K562 (cell line): ENCODE results near the gene UROD. TPM values are rescaled to one million over a fixed set of nuclear protein-coding genes. Genes with fewer than 3 reads are reported as not detected.

ENCODE experiments used
- BCOR ChIP-seq: fragments of 450-650 bp; IDR thresholded peaks from 2 replicates; pipeline ENCODE4 v1.6.1; 2016
- BRCA1 ChIP-seq, 2 experiments: fragments of 450-650 bp in 1 of 2; sonication (generic) in 1 of 2; formaldehyde crosslinking in 1 of 2; IDR thresholded peaks; 2 replicates each; pipeline versions ENCODE4 v1.5.0 to v1.6.1; 2017 to 2020; ENCODE audit warnings: mild to moderate bottlenecking in 1 of 2, missing genetic modification reagents in 1 of 2
- CBFA2T2 ChIP-seq: fragments of 450-650 bp; conservative IDR thresholded peaks from 2 replicates; pipeline ENCODE4 v1.6.1; 2017; ENCODE audit warnings: mild to moderate bottlenecking
- CHD2 ChIP-seq: IDR thresholded peaks from 2 replicates; pipeline ENCODE4 v1.6.1; 2011; ENCODE audit warnings: low read depth, low read length
- E2F1 ChIP-seq: sonication (generic); formaldehyde crosslinking; IDR thresholded peaks from 2 replicates; pipeline ENCODE4 v1.8.1; 2023; ENCODE audit warnings: mild to moderate bottlenecking, missing genetic modification reagents, moderate library complexity
- FOXP4 ChIP-seq: sonication (generic); formaldehyde crosslinking; IDR thresholded peaks from 2 replicates; pipeline ENCODE4 v1.8.0; 2022; ENCODE audit warnings: mild to moderate bottlenecking, missing genetic modification reagents, borderline replicate concordance
- GATAD2B ChIP-seq: fragments of 450-650 bp; IDR thresholded peaks from 2 replicates; pipeline ENCODE4 v1.6.1; 2017; ENCODE audit warnings: mild to moderate bottlenecking, borderline replicate concordance
- MTA1 ChIP-seq: fragments of 450-650 bp; IDR thresholded peaks from 2 replicates; pipeline ENCODE4 v1.6.1; 2017; ENCODE audit warnings: borderline replicate concordance
- NEUROD1 ChIP-seq: fragments of 150-350 bp; IDR thresholded peaks from 2 replicates; pipeline ENCODE4 v1.6.1; 2014; ENCODE audit warnings: borderline replicate concordance, low read length, low read depth; ENCODE audit not compliant: partially characterized antibody
- STAG1 ChIP-seq: sonication (generic); formaldehyde crosslinking; IDR thresholded peaks from 2 replicates; pipeline ENCODE4 v1.5.0; 2020; ENCODE audit warnings: missing genetic modification reagents, borderline replicate concordance
- ZNF436 ChIP-seq: fragments of 250-450, 450-650 bp; sonication (Bioruptor Pico); formaldehyde crosslinking; IDR thresholded peaks from 2 replicates; pipeline ENCODE4 v1.7.0; 2020; ENCODE audit warnings: mild to moderate bottlenecking
- ZNF592 ChIP-seq: fragments of 450-650 bp; IDR thresholded peaks from 2 replicates; pipeline ENCODE4 v1.6.1; 2017; ENCODE audit warnings: antibody characterized with exemption, mild to moderate bottlenecking
- polyA plus RNA-seq, 8 experiments: library from polyadenylated mRNA; depleted of rRNA in 4 of 8; stranded (reverse) in 5 of 8; unstranded in 3 of 8; fragments of >200 nt; fragmentation: Nextera tagmentation in 2 of 8; fragmentation: Illumina TruSeq in 1 of 8; extraction: Ambion mirVana in 2 of 8; extraction: Trizol in 1 of 8; gene quantifications; 2 replicates each; pipeline versions ENCODE4 v1.2.1 to v1.2.3, GENCODE V29; 2011 to 2014; ENCODE audit warnings: inconsistent platforms in 1 of 8, missing spikeins in 1 of 8
- total RNA-seq, 7 experiments: library from RNA; depleted of rRNA in 6 of 7; stranded (reverse); fragments of >200 nt in 6 of 7; fragmentation: Illumina TruSeq in 2 of 7; extraction: Trizol in 2 of 7; gene quantifications; 2 replicates each; pipeline versions ENCODE4 v1.2.1 to v1.2.3, GENCODE V29; 2011 to 2021; ENCODE audit warnings: low replicate concordance in 1 of 7

UROD gene
- total and polyA plus RNA-seq, 9 of the 15 experiments (the other 6 are each of a cell fraction or from before 2014, with no cell fraction given) = 533 to 2,933 (median 1,100) TPM

- TF ChIP-seq FOXP4 (CRISPR knock-in tag) (no peak), NEUROD1 (peak; percentile 92), BCOR (peak; percentile 75; the same call in 1 of the 2 replicates), CBFA2T2 (peak; percentile 98), GATAD2B (0 out of 2 replicates have a peak, but pooled peaks have one; percentile 36), CHD2 (peak; percentile 70), E2F1 (CRISPR knock-in tag) (peak; percentile 70; the same call in 1 of the 2 replicates), STAG1 (CRISPR knock-in tag) (no peak), BRCA1 (IDR thresholded peaks at IDR 0.05) (no peak), BRCA1 (CRISPR knock-in tag; IDR thresholded peaks at IDR 0.05) (no peak), MTA1 (peak; percentile 58), ZNF592 (peak; percentile 68), ZNF436 (CRISPR knock-in tag) (no peak)
These were observed 705 bp downstream of the UROD start (continued) for GRCh38 chr1:45012639-45013278.
